Smooth muscle cell (in vitro differentiated cells): ENCODE measurements around the gene SMAD2. TPM values are rescaled to one million over a fixed set of nuclear protein-coding genes. Genes with fewer than 3 reads are reported as not detected.

Experiments used
- DNase-seq: peaks from one replicate; lab custom pipeline; 2025; ENCODE audit not compliant: unreplicated experiment; lab: John Stamatoyannopoulos, UW
- H2AFZ ChIP-seq: fragments of 200-600 bp; sonication (generic); 2 replicates; pipeline ENCODE4 v1.6.0; 2016; ENCODE audit warnings: antibody characterized with exemption, low read depth, mild to moderate bottlenecking
- H3F3A ChIP-seq: fragments of 200-600 bp; sonication (generic); 2 replicates; pipeline ENCODE4 v1.6.0; 2017; ENCODE audit warnings: antibody characterized with exemption, low read depth
- H3K27ac ChIP-seq: fragments of 200-600 bp; sonication (generic); 2 replicates; pipeline ENCODE4 v1.5.1; 2016; ENCODE audit warnings: low read depth, mild to moderate bottlenecking
- H3K27me3 ChIP-seq: fragments of 200-600 bp; sonication (generic); 2 replicates; pipeline ENCODE4 v1.6.1; 2016; ENCODE audit warnings: low read depth, mild to moderate bottlenecking
- H3K36me3 ChIP-seq: fragments of 200-600 bp; sonication (generic); 2 replicates; pipeline ENCODE4 v1.5.1; 2016; ENCODE audit warnings: low read depth
- H3K4me1 ChIP-seq: fragments of 200-600 bp; sonication (generic); 2 replicates; pipeline ENCODE4 v1.5.1; 2016; ENCODE audit warnings: low read depth
- H3K4me2 ChIP-seq: fragments of 200-600 bp; sonication (generic); 2 replicates; pipeline ENCODE4 v1.6.0; 2016; ENCODE audit warnings: mild to moderate bottlenecking
- H3K4me3 ChIP-seq: fragments of 200-600 bp; sonication (generic); 2 replicates; pipeline ENCODE4 v1.5.1; 2016; ENCODE audit warnings: mild to moderate bottlenecking
- H3K79me2 ChIP-seq: fragments of 200-600 bp; sonication (generic); 2 replicates; pipeline ENCODE4 v1.6.0; 2016; ENCODE audit warnings: low read depth, mild to moderate bottlenecking
- H3K9ac ChIP-seq: fragments of 200-600 bp; sonication (generic); 2 replicates; pipeline ENCODE4 v1.6.0; 2016; ENCODE audit warnings: low read depth
- H3K9me3 ChIP-seq: fragments of 200-600 bp; sonication (generic); replicated peaks from 2 replicates; pipeline ENCODE4 v1.5.1; 2016; ENCODE audit warnings: low read depth
- H4K20me1 ChIP-seq: fragments of 200-600 bp; sonication (generic); 2 replicates; pipeline ENCODE4 v1.6.0; 2016; ENCODE audit warnings: low read depth
- CTCF ChIP-seq: fragments of 200-600 bp; sonication (generic); IDR thresholded peaks from 2 replicates; pipeline ENCODE4 v1.5.1; 2017; ENCODE audit warnings: borderline replicate concordance, mild to moderate bottlenecking, antibody characterized with exemption; ENCODE audit not compliant: insufficient read depth, poor library complexity, severe bottlenecking
- WGBS: methylation state at CpG from one replicate; pipeline ENCODE4 v1.1.7; 2016; ENCODE audit warnings: low lambda C conversion rate; 5-methylcytosine and 5-hydroxymethylcytosine counted together
- polyA plus RNA-seq: library from polyadenylated mRNA; unstranded; fragments of >200 nt; fragmentation: Nextera tagmentation; extraction: Ambion mirVana; gene quantifications from 2 replicates; pipeline ENCODE4 v1.2.1, GENCODE V29; 2016
- total RNA-seq: library from RNA; depleted of rRNA; stranded (reverse); fragments of >200 nt; gene quantifications from 2 replicates; pipeline ENCODE4 v1.2.3, GENCODE V29; 2014

SMAD2 gene
- total and polyA plus RNA-seq, 2 experiments from 2014 or later, result 63.8 to 120 TPM

- Histone ChIP-seq H3K27me3 (no peaks in the 10 kb centered on the region), H3K79me2 (no peaks in the 10 kb centered on the region), H3K36me3 (no peaks in the 10 kb centered on the region), H2AFZ (no peak overlapping the region), H3F3A (no peaks in the 10 kb centered on the region), H3K9ac (no peak overlapping the region), H3K4me2 (no peak overlapping the region), H4K20me1 (no peaks in the 10 kb centered on the region), H3K27ac (no peak overlapping the region), H3K9me3 (no peaks in the 10 kb centered on the region), H3K4me3 (no peak overlapping the region), H3K4me1 (peaks cover 55% of the 10 kb centered on the region)
- TF ChIP-seq CTCF, result no peak
- DNase-seq, result no peak
- WGBS, result 98% methylated on average over 2 of the region's 2 CpGs
These were observed 47.7 kb upstream of the SMAD2 start for GRCh38 chr18:47978141-47978540.

GRCh38 chr18:47975701-47976100, 45.2 kb upstream of the SMAD2 start:
- Histone ChIP-seq H3K4me1 (peaks cover 51% of the 10 kb centered on the region), H3K9me3 (no peaks in the 10 kb centered on the region), H2AFZ (no peak overlapping the region), H3K27ac (no peak overlapping the region), H3F3A (no peaks in the 10 kb centered on the region), H3K79me2 (no peaks in the 10 kb centered on the region), H3K27me3 (no peaks in the 10 kb centered on the region), H3K4me2 (no peak overlapping the region), H4K20me1 (no peaks in the 10 kb centered on the region), H3K9ac (no peak overlapping the region), H3K36me3 (no peaks in the 10 kb centered on the region), H3K4me3 (no peak overlapping the region)
- TF ChIP-seq CTCF, result no peak
- 62% methylated on average over 4 of the region's 4 CpGs for WGBS
- DNase-seq, result no peak

- no peaks in the 10 kb centered on the region for H3K9me3 ChIP-seq
- no peaks in the 10 kb centered on the region for H3F3A ChIP-seq
- H3K4me1 ChIP-seq, result peaks cover 45% of the 10 kb centered on the region
- no peaks in the 10 kb centered on the region for H3K27me3 ChIP-seq
- DNase-seq, result no peak
- TF ChIP-seq CTCF, result no peak
- no peaks in the 10 kb centered on the region for H4K20me1 ChIP-seq
- H3K9ac ChIP-seq, result no peak overlapping the region
- no peak overlapping the region for H2AFZ ChIP-seq
- H3K4me2 ChIP-seq, result no peak overlapping the region
- H3K4me3 ChIP-seq, result no peak overlapping the region
- no peaks in the 10 kb centered on the region for H3K36me3 ChIP-seq
- 79% methylated on average over 5 of the region's 5 CpGs for WGBS
- no peak overlapping the region for H3K27ac ChIP-seq
- no peaks in the 10 kb centered on the region for H3K79me2 ChIP-seq
These were observed 44.6 kb upstream of the SMAD2 start for GRCh38 chr18:47975105-47975504.

GRCh38 chr18:47970664-47971531, 40.4 kb upstream of the SMAD2 start:
- Histone ChIP-seq H3K79me2 (no peaks in the 10 kb centered on the region), H3K4me3 (no peak overlapping the region), H3K9ac (no peak overlapping the region), H3F3A (no peaks in the 10 kb centered on the region), H3K4me1 (peaks cover 36% of the 10 kb centered on the region), H2AFZ (no peak overlapping the region), H3K4me2 (no peak overlapping the region), H3K27ac (no peak overlapping the region), H3K27me3 (no peaks in the 10 kb centered on the region), H3K9me3 (no peaks in the 10 kb centered on the region), H4K20me1 (no peaks in the 10 kb centered on the region), H3K36me3 (no peaks in the 10 kb centered on the region)
- no peak for TF ChIP-seq CTCF
- DNase-seq, result no peak
- 78% methylated on average over 9 of the region's 9 CpGs for WGBS
